Measurements from ENCODE around the gene PHC2. TPM values are rescaled to one million over a fixed set of nuclear protein-coding genes. Genes with fewer than 3 reads are reported as not detected.

The PHC2 gene
- total RNA-seq, 1 experiment from 2014 or later: 176 TPM

- peaks cover 0 to 6% of the 10 kb centered on the region in 2 experiments; a peak in 1 of 4 replicates for H3K4me1 ChIP-seq (ENCODE audit: control insufficient read depth in 1 of 2, insufficient read depth in 2 of 2, low read length in 2 of 2)
- POLR2A ChIA-PET: no interaction called here
- peaks cover 96% of the 10 kb centered on the region for H3K79me2 ChIP-seq (ENCODE audit: insufficient read depth, low read length)
- no peak for TF ChIP-seq FOSL1 (IDR thresholded peaks at IDR 0.05; ENCODE audit: low read depth)
- no peak for TF ChIP-seq ATF3 (IDR thresholded peaks at IDR 0.05)
- TF ChIP-seq JUND (IDR thresholded peaks at IDR 0.05): no peak
- TF ChIP-seq ZBTB33 (IDR thresholded peaks at IDR 0.05; ENCODE audit: extremely low read depth, insufficient replicate concordance, low read length): no peak
- TF ChIP-seq SIN3A (IDR thresholded peaks at IDR 0.05; ENCODE audit: low read depth): no peak
- no peak for TF ChIP-seq CBX3 (IDR thresholded peaks at IDR 0.05; ENCODE audit: low read depth)
- no peak for TF ChIP-seq TCF7L2 (IDR thresholded peaks at IDR 0.05; ENCODE audit: borderline replicate concordance, extremely low read depth, insufficient read depth, insufficient read length)
- TF ChIP-seq EZH2 (IDR thresholded peaks at IDR 0.05): no peak
- TF ChIP-seq CEBPB (IDR thresholded peaks at IDR 0.05; ENCODE audit: low read depth): no peak
- no peak for TF ChIP-seq EZH2phosphoT487 (IDR thresholded peaks at IDR 0.05; ENCODE audit: borderline replicate concordance)
- H4K20me1 ChIP-seq (ENCODE audit: insufficient read depth): peaks cover 12% of the 10 kb centered on the region; the same call in 1 of the 2 replicates
- H3K36me3 ChIP-seq (ENCODE audit: control insufficient read depth in 1 of 2, insufficient read depth in 2 of 2, low read length in 2 of 2): peaks cover 16 to 25% of the 10 kb centered on the region in 2 experiments
- no peak overlapping the region for H3K4me3 ChIP-seq (replicated peaks in 1 of 2; ENCODE audit: low read depth in 1 of 2, low read length in 2 of 2)
- no peaks in the 10 kb centered on the region for H3K9me2 ChIP-seq (ENCODE audit: insufficient read depth)
- H3K27ac ChIP-seq (ENCODE audit: low read depth, low read length): no peak overlapping the region
- H3K4me2 ChIP-seq (ENCODE audit: low read length): no peak overlapping the region
- BruUV-seq (replicated peaks): no TSS peak
- no peak overlapping the region for H2AFZ ChIP-seq (ENCODE audit: low read depth, low read length, poor library complexity, severe bottlenecking)
- CTCF ChIA-PET: no interaction called here
- no peak for DNase-seq (ENCODE audit: low read depth, low spot score)
- H3K27me3 ChIP-seq (ENCODE audit: insufficient read depth, low read length): no peaks in the 10 kb centered on the region
- no peak for ATAC-seq
- intact Hi-C loops (cut with micrococcal nuclease): no loop called here
- RAD21 ChIA-PET (ENCODE audit: low non-redundant PET in 1 of 2, low total read pairs in 2 of 2, uncharacterized antibody in 2 of 2, unreplicated experiment in 2 of 2): no interaction called here
- H3K9me3 ChIP-seq (ENCODE audit: control insufficient read depth in 1 of 2, insufficient read depth in 1 of 2, low read depth in 1 of 2, low read length in 2 of 2): peaks cover 0 to 7% of the 10 kb centered on the region in 2 experiments; a peak in 1 of 4 replicates
- no peak overlapping the region for H3K9ac ChIP-seq (ENCODE audit: low read length)
Measured at GRCh38 chr1:33407352-33408092, 23.4 kb downstream of the PHC2 start.

All from HCT116 (cell line).